Neuronal stem cell (in vitro differentiated cells): ENCODE results near the gene CMIP.

Experiments
- DNase-seq: peaks from one replicate; pipeline ENCODE4 v3.0.0-alpha.2; 2013; ENCODE audit warnings: low spot score
- H2AFZ ChIP-seq: one replicate; pipeline ENCODE4 v1.6.1; 2013; ENCODE audit warnings: mild to moderate bottlenecking, low read length, inconsistent platforms
- H2AK5ac ChIP-seq: 2 replicates; pipeline ENCODE4 v1.6.1; 2013; ENCODE audit warnings: low read depth, mild to moderate bottlenecking, inconsistent platforms, low read length, moderate library complexity, mixed read lengths
- H2BK120ac ChIP-seq: 2 replicates; pipeline ENCODE4 v1.6.1; 2013; ENCODE audit warnings: low read depth, mild to moderate bottlenecking, inconsistent platforms, low read length, moderate library complexity, mixed read lengths
- H2BK12ac ChIP-seq: one replicate; pipeline ENCODE4 v1.6.1; 2013; ENCODE audit warnings: low read length, inconsistent platforms
- H2BK15ac ChIP-seq: 2 replicates; pipeline ENCODE4 v1.6.1; 2013; ENCODE audit warnings: mild to moderate bottlenecking, low read length, inconsistent platforms, mixed read lengths
- H2BK5ac ChIP-seq: one replicate; pipeline ENCODE4 v1.6.1; 2013; ENCODE audit warnings: inconsistent platforms, mild to moderate bottlenecking, low read length, moderate library complexity
- H3K14ac ChIP-seq: one replicate; pipeline ENCODE4 v1.6.1; 2013; ENCODE audit warnings: low read length, inconsistent platforms
- H3K18ac ChIP-seq: 2 replicates; pipeline ENCODE4 v1.6.1; 2013; ENCODE audit warnings: low read length, inconsistent platforms
- H3K23ac ChIP-seq: 2 replicates; pipeline ENCODE4 v1.6.1; 2013; ENCODE audit warnings: low read depth, mild to moderate bottlenecking, mixed read lengths, low read length, inconsistent platforms; ENCODE audit not compliant: poor library complexity
- H3K27ac ChIP-seq: replicated peaks from 3 replicates; pipeline ENCODE4 v1.5.1; 2013; ENCODE audit warnings: low read length, inconsistent platforms
- H3K27me3 ChIP-seq, 3 experiments: 2 replicates each; pipeline ENCODE4 v1.6.1; 2013; ENCODE audit warnings: low read length in 3 of 3, mild to moderate bottlenecking in 2 of 3, inconsistent platforms in 1 of 3, low read depth in 1 of 3, mixed read lengths in 1 of 3, moderate library complexity in 1 of 3; ENCODE audit not compliant: control insufficient read depth in 3 of 3, insufficient read depth in 3 of 3
- H3K36me3 ChIP-seq, 2 donors: replicated peaks in 1 of 2; 2 replicates each; pipeline ENCODE4 v1.6.1; 2013; ENCODE audit warnings: low read length in 2 of 2; ENCODE audit not compliant: control insufficient read depth in 2 of 2, insufficient read depth in 2 of 2
- H3K4ac ChIP-seq: 2 replicates; pipeline ENCODE4 v1.6.1; 2013; ENCODE audit warnings: inconsistent platforms, mild to moderate bottlenecking, low read length, moderate library complexity
- H3K4me1 ChIP-seq, 2 donors: 1 replicate in 1 of 2; 2 replicates in 1 of 2; pipeline ENCODE4 v1.6.1; 2013; ENCODE audit warnings: low read length in 2 of 2, low read depth in 1 of 2; ENCODE audit not compliant: control insufficient read depth in 2 of 2, insufficient read depth in 1 of 2
- H3K4me2 ChIP-seq: one replicate; pipeline ENCODE4 v1.6.1; 2013; ENCODE audit warnings: mild to moderate bottlenecking, low read length, inconsistent platforms; ENCODE audit not compliant: insufficient read depth, poor library complexity, severe bottlenecking
- H3K4me3 ChIP-seq, 2 donors: 2 replicates each; pipeline ENCODE4 v1.5.1; 2013; ENCODE audit warnings: low read length in 2 of 2, mild to moderate bottlenecking in 2 of 2, inconsistent platforms in 1 of 2, moderate library complexity in 1 of 2
- H3K79me1 ChIP-seq: one replicate; pipeline ENCODE4 v1.6.1; 2013; ENCODE audit warnings: low read depth, mild to moderate bottlenecking, inconsistent platforms, low read length, moderate library complexity
- H3K9ac ChIP-seq: one replicate; pipeline ENCODE4 v1.6.1; 2013; ENCODE audit warnings: mild to moderate bottlenecking, low read depth, low read length, inconsistent platforms; ENCODE audit not compliant: poor library complexity
- H3K9me3 ChIP-seq, 2 donors: replicated peaks in 1 of 2; 2 replicates each; pipeline versions ENCODE3 to v1.6.1; 2013; ENCODE audit warnings: low read length in 2 of 2, mild to moderate bottlenecking in 2 of 2, inconsistent platforms in 1 of 2, low read depth in 1 of 2, mixed read lengths in 1 of 2, moderate library complexity in 1 of 2; ENCODE audit not compliant: control insufficient read depth in 2 of 2, insufficient read depth in 1 of 2
- H4K8ac ChIP-seq: one replicate; pipeline ENCODE4 v1.6.1; 2013; ENCODE audit warnings: low read depth, mild to moderate bottlenecking, inconsistent platforms, low read length, moderate library complexity
- H4K91ac ChIP-seq: one replicate; pipeline ENCODE4 v1.6.1; 2013; ENCODE audit warnings: low read length, low read depth, mild to moderate bottlenecking, inconsistent platforms; ENCODE audit not compliant: poor library complexity
- WGBS, 2 donors: extraction: QIAGEN DNeasy Blood & Tissue Kit; methylation state at CpG; one replicate each; pipeline ENCODE4 v1.1.7; 2013; ENCODE audit warnings: missing lambda C conversion rate in 2 of 2, mixed read lengths in 1 of 2; ENCODE audit not compliant: insufficient read length in 2 of 2, insufficient replicate concordance in 1 of 2; ENCODE audit errors: extremely low coverage in 2 of 2; 5-methylcytosine and 5-hydroxymethylcytosine counted together

Gene CMIP

GRCh38 chr16:81610144-81610842 is 165.7 kb downstream of the CMIP start:
- Histone ChIP-seq H3K36me3 (peaks cover 7 to 11% of the 10 kb centered on the region in 2 donors), H3K4me3 (no peak overlapping the region)

GRCh38 chr16:81610936-81611335 is 166.3 kb downstream of the CMIP start:
- H4K8ac ChIP-seq: no peak overlapping the region
- H3K23ac ChIP-seq: no peak overlapping the region
- no peak overlapping the region for H2BK120ac ChIP-seq
- H3K27ac ChIP-seq: no peak overlapping the region
- H3K4me1 ChIP-seq: peaks cover 12 to 23% of the 10 kb centered on the region in 2 donors
- no peak overlapping the region for H3K9ac ChIP-seq
- H3K79me1 ChIP-seq: peaks cover 10% of the 10 kb centered on the region
- no peak overlapping the region for H2AFZ ChIP-seq
- no peak overlapping the region for H2AK5ac ChIP-seq
- no peak overlapping the region for H4K91ac ChIP-seq
- no peak for DNase-seq
- H2BK5ac ChIP-seq: no peak overlapping the region
- peaks cover 0 to 5% of the 10 kb centered on the region in 2 donors for H3K9me3 ChIP-seq
- H3K4me2 ChIP-seq: no peak overlapping the region
- peak overlapping the region; percentile 23 for H3K18ac ChIP-seq
- no CpG with 5 or more reads among the region's 10 CpGs for whole genome bisulfite sequencing, 2 donors
- no peaks in the 10 kb centered on the region for H3K27me3 ChIP-seq
- H3K14ac ChIP-seq: no peak overlapping the region
- H2BK12ac ChIP-seq: no peak overlapping the region
- no peak overlapping the region for H2BK15ac ChIP-seq
- peaks cover 10 to 11% of the 10 kb centered on the region in 2 donors for H3K36me3 ChIP-seq
- H3K4me3 ChIP-seq: no peak overlapping the region
- H3K4ac ChIP-seq: no peak overlapping the region

More at GRCh38 chr16:81610144-81610842, 165.7 kb downstream of the CMIP start:
- H2AK5ac ChIP-seq: no peak overlapping the region
- H3K27me3 ChIP-seq: no peaks in the 10 kb centered on the region
- H3K4ac ChIP-seq: no peak overlapping the region
- no CpG with 5 or more reads among the region's 26 CpGs for WGBS, 2 donors
- peak overlapping the region; percentile 76 for H3K23ac ChIP-seq
- no peak overlapping the region for H2AFZ ChIP-seq
- peak overlapping the region; percentile 57 for H3K18ac ChIP-seq
- no peak overlapping the region for H3K4me2 ChIP-seq
- no peak overlapping the region for H3K27ac ChIP-seq
- H3K4me1 ChIP-seq: peaks cover 12 to 20% of the 10 kb centered on the region in 2 donors
- no peak overlapping the region for H2BK120ac ChIP-seq
- H3K79me1 ChIP-seq: peaks cover 9% of the 10 kb centered on the region
- no peak overlapping the region for H4K91ac ChIP-seq
- peak overlapping the region; percentile 5 for H3K9ac ChIP-seq
- H2BK5ac ChIP-seq: no peak overlapping the region
- no peak overlapping the region for H3K14ac ChIP-seq
- no peak overlapping the region for H2BK12ac ChIP-seq
- no peak overlapping the region for H4K8ac ChIP-seq
- H3K9me3 ChIP-seq: peaks cover 0 to 5% of the 10 kb centered on the region in 2 donors
- H2BK15ac ChIP-seq: no peak overlapping the region
- no peak for DNase-seq

GRCh38 chr16:81611721-81612120 is 167.1 kb downstream of the CMIP start:
- Histone ChIP-seq H3K27me3 (no peaks in the 10 kb centered on the region), H3K36me3 (peaks cover 10 to 17% of the 10 kb centered on the region in 2 donors), H3K9ac (no peak overlapping the region)

DNA sequence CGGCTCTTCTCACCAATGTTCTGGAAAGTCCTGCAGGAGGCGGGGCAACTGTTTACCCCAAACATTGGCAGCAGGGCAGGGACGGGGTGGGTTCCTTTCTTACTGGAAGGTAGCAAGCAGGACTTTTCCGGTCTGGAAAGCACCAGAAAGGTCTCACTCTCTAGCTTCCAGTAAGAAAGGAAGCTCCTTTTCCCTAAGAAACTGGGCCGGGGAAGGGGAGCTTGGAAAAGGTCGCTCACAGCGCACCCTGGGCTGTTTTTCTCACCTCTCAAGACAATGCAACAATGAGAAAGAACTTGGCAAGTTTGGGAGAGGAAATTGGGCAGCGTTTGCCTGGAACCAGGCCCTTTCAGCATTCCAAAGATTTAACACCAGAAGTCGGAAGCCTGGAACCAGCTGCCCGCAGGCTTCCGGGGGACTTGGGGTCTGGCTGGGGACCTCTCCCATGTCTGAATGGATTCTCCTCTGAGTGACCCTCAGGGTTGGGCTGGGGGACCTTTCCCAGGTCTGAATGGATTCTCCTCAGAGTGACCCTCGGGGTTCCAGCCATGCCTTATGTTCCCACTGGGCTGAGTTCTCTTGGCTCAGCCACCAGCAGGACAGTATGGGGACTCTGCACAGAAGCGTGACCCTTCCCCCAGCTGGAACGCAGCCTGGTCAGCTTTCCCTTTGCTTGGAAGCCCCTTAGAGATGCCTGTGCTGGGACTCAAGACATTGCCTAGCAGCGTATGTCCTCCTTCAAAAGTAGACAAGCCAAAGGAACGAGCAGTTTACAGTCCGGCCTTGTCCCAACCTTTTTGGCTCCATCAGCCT is 167.9 kb downstream of the CMIP start:
- Histone ChIP-seq H2AFZ (no peak overlapping the region), H3K27me3 (no peaks in the 10 kb centered on the region), H3K4ac (no peak overlapping the region), H2BK120ac (no peak overlapping the region), H3K14ac (no peak overlapping the region), H3K79me1 (peaks cover 15% of the 10 kb centered on the region), H2BK12ac (no peak overlapping the region), H3K4me1 (peaks cover 12 to 23% of the 10 kb centered on the region in 2 donors), H3K4me3 (no peak overlapping the region), H3K4me2 (no peak overlapping the region), H3K27ac (no peak overlapping the region), H2AK5ac (no peak overlapping the region), H2BK5ac (no peak overlapping the region), H3K23ac (no peak overlapping the region), H3K9me3 (peaks cover 2 to 7% of the 10 kb centered on the region in 2 donors), H3K36me3 (peaks cover 12 to 20% of the 10 kb centered on the region in 2 donors), H2BK15ac (no peak overlapping the region), H3K18ac (no peak overlapping the region), H4K91ac (no peak overlapping the region), H4K8ac (no peak overlapping the region), H3K9ac (no peak overlapping the region)
- no peak for DNase-seq
- no CpG with 5 or more reads among the region's 17 CpGs for WGBS, 2 donors

More at GRCh38 chr16:81611721-81612120, 167.1 kb downstream of the CMIP start:
- H4K91ac ChIP-seq: no peak overlapping the region
- no peak overlapping the region for H2BK15ac ChIP-seq
- no peak overlapping the region for H2AFZ ChIP-seq
- no peak overlapping the region for H2BK120ac ChIP-seq
- no peak overlapping the region for H3K4me3 ChIP-seq
- peaks cover 14% of the 10 kb centered on the region for H3K79me1 ChIP-seq
- no peak overlapping the region for H3K23ac ChIP-seq
- no peak overlapping the region for H3K4ac ChIP-seq
- DNase-seq: no peak
- no peak overlapping the region for H2BK12ac ChIP-seq
- peaks cover 12 to 23% of the 10 kb centered on the region in 2 donors for H3K4me1 ChIP-seq
- peaks cover 0 to 5% of the 10 kb centered on the region in 2 donors for H3K9me3 ChIP-seq
- WGBS, 2 donors: no CpG with 5 or more reads among the region's 6 CpGs
- H3K14ac ChIP-seq: no peak overlapping the region
- H3K18ac ChIP-seq: no peak overlapping the region
- no peak overlapping the region for H4K8ac ChIP-seq
- no peak overlapping the region for H2AK5ac ChIP-seq
- H3K4me2 ChIP-seq: no peak overlapping the region
- no peak overlapping the region for H2BK5ac ChIP-seq
- H3K27ac ChIP-seq: no peak overlapping the region
